Measurements from ENCODE around the gene EIF1.
"Not testable (repeated sequence)": the region's sequence is repeated elsewhere in the genome, so short reads cannot be mapped to it uniquely, and the experiment has no call there.

EIF1 gene

DNA sequence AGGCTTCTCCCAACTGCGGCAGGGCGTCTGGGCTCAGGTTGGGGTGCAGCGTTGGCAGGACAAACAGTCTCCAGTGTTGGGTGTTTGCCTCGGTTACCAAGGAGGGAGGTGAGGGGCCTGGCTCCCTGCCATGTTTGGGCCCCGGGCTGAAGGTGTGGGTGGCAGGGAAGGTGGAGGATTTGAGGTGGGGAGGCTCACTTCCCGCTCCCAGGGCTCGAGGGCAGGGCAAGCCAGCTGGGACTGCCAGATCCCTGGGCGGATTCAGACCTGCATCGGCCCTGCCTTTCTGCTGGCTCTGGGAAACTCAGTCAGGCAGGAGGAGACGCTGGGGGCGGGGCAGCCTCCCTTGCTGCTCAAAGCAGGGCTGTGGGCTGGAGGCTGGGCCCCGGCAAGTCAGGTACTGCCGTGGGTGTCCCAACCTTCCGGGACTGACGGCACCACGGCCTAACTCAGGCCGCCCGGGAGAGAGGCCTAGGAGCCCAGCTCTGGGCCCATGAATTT is 33.0 kb upstream of the EIF1 start:
- DNase-seq (ENCODE audit: low spot score), result no peak

DNA sequence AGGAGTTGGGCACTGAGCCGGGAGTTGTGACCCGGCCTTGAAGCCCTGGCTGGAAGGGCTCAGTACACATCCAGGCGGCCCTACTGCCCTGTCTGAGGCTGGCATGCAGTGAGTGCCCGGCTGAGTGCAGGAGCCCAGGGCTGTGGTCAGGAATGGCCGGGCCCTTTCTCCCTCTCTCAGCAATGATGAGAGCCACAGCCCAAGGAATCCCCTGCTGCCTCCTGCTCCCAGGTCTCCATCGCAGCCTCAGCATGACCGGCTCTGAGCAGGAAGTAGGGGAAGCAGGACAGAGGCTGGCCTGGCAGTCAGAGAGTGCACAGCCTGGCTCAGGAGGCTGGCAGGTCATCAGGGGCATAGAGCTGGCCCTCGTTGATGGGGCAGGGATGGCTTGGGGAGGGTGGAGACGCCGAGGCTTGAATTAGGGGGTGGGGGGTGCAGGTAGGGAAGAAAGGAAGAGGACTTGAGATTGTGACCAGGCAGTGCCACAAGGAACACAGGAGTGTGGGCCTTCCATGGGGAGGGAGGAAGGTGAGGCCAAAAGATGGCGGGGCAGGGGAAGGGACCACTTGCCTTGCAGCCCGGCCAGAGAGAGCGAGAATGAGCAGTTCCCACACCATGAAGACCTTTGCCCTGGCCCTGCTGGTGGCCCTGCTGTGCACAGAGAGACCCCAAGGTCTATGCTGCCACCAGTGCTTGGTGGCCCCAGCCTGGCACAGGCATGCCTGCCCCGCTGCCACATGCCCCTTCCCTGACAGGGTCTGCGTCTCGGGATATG is 32.2 kb upstream of the EIF1 start:
- DNase-seq (ENCODE audit: low spot score), result no peak

DNA sequence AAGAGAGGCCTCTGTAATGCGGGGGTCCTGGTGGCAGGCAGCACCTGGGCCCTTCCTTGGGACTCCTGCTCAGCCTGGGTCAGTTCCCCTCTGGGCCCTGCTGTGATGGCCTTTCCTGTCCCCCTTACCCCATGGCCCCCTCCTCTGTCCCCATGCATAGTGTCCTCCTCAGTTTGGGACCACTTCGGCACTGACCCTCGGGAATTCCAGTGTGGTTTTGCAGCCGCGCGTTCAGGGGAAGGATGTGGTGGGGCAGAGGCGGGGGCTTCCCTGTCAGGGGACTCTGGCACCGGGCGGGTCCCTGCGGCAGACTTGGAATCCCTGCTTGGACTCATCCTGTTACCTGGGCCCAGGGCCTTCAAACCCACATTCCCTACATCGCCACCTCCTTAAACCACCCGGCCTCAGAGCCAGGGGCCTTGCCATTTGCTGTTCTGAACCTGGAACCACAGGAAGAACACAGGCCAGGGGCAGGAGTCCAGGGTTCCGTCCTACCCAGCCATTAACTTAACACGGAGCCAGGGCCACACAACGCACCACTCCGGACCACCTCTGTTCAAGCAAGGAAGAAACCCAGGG is 31.4 kb upstream of the EIF1 start:
- no peak for DNase-seq (ENCODE audit: low spot score)

DNA sequence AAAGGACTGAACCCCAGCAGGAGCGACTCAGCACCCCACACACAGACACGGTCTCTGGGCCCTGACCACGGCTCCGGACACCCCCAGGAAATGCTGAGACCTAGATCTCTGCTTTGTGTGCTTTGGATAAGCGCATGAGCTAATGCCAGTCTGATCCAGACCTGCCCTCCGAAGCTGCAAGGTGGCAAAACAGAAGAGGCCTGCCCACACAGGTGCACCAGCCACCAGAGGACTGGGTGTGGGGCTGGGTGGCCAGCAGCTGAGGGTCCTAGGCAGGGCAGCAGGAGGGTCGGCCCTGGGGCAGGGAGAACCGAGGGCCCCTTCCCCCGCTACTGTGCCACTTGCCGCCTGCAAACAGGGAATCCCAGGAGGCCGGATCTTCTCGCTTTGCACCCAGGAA is 30.7 kb upstream of the EIF1 start:
- no peak for DNase-seq (ENCODE audit: low spot score)

DNA sequence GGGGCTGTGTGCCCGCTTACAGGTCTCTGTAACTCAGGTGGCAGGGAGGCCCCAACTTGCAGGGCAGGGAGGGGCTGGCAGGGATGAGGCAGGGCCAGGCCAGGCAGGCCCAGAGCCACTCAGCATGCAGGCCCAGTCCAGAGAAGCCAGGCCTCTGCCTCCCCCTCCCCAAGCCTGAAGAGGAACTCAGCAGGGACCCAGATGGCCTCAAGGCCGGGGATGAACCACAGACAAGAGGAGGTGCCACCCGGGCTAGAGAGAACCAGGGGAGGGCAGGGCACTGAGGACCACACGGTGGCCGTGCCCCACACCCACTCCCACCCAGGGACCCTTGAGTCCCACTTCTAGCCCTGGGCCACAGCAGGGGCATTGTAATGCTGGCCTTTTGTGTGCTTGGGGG is 29.8 kb upstream of the EIF1 start:
- no peak for DNase-seq (ENCODE audit: low spot score)

DNA sequence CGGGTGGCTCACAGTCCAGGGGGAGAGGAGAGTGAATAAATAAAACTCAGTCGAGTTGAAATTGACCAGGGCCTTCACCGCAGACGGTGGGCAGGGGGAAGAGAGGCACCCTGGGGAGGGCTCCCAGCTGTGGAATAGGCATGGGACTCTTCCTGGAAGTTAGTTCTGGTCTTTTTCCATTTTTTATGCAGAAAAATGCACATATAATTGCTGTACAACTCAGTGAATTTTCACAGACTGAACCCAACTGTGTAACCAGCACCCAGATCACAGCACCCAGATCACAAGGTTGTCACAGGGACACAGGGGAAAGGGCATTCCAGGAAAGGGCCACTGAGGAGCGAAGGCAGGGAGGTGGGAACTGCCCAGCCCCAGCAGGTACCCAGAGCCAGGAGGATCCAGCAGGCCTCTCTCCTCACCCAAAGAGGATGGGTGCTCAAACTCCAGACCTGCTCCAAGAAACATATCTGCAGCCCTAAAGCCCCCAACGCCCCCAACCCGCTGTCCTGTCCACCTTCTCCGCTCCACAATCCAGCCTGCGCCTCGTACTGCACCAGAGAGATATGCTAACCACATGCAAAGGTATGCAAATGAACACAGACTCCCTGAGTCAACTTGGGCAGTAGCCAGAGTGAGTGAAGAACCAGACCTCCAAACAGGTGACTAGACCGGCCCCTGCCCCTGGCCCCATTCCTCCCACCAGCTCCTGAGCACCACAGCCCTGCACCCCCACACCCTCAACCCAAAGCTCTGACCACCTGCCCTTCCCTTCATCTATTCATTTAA is 29.1 kb upstream of the EIF1 start:
- no peak for DNase-seq (ENCODE audit: low spot score)

DNA sequence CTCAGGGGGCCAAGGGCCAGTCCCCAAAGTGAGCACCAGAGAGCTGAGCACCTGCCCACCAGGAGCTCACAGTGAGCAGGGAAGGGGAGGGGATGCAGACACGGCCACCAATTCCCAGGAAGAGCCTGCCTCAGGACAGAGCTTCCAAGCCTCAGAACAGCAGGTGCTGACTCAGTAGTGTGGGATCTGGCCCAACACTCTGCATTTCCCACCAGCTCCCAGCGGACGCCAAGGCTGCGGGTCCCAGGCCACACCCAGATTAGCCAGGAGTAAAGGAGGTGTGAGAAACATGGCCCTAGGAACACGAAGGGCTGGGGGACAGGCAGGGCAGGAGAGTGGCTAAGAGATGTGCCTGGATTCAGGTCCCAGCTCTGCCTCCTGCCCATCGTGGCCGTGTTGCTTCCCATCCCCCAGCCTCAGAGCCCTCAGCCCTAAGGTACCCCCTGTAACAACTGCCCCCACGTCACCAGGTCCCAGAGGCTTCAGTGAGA is 28.4 kb upstream of the EIF1 start:
- no peak for DNase-seq (ENCODE audit: low spot score)

DNA sequence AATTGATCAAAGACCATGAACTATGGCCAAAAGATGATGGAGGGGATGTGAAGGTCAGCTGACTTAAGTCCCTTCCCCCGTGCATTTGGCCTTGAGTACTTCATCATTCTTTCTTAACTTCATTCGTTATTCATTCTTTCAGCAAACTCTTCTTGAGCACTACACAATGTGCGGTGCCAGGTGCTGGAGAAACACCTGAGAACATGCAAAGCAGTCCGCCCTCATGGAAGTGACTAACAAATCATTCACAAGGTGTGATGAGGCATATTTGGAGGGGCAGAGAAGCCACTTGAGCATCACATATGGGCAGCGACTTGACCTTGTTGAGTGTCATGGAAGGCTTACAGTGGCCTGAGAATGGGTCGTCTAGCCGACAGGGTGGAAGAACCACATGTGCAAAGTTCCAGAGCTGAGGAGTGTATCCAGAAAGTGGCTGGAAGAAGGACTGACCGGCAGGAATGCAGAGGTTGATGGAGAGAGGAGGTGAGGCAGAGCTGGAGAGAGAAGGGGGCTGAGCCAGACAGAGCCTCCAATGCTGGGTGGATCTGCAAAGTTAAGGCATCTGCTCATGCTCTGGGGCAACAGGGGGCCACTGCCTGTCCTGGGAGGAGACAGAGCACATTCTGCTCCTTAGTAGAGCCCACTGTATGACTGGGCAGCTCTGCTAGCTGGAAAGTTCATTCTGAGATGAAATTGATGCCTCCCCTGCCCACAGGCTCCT is 25.1 kb upstream of the EIF1 start:
- no peak for DNase-seq (ENCODE audit: low spot score)

DNA sequence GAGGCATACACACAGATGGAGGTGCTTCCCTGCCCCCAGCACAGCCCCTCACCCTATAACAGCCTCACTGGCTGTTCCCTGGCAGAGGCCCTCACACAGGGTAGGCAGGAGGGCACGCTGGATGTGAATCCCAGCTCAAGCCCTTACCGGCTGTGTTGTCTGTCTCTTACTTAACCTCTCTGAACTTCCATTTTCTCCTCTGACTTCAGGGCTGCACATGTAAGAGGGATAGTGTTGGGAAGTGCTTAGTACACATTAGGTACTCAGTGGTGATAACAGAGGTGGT is 24.6 kb upstream of the EIF1 start:
- no peak for DNase-seq (ENCODE audit: low spot score)

DNA sequence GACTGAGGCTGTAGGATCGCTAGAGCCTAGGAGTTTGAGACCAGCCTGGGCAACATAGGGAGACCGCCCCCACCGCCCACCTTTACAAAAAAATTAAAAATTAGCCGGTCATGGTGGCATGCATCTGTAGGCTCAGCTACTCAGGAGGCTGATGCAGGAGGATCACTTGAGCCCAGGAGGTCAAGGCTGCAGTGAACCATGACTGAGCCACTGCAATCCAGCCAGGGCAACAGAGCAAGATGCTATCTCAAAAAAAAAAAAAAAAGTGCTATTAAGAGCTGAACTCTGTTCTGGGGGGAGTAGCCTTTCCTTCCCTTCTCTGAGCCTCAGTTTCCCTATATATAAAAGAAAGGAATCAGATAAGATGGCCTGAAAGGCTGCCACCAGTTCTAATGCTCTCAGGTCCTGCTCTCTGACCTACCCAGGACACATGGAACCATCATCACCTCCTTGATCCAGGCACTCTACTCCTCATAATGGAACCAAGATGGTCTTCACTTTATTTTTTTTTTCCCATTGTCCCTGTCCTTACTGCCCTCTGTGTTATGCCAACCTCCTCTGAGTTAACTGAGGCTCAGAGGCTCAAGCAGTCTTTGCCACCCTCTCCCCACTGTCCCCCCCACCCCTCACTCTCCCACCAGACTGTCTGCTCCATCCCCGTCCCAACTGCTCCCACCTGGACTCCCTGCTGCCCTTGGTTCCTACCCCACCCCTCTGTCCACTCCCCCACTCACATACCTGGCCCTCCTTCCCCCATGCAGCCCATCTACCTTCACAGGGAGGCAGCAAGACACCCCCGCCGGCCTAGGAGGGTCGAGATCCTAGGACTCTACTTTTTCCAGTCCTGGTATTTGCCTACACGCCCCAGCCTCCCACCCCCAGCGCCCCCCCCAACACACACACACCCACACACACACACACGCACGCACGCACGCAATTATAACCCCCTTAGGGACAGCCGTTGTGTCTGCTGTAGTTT is 23.8 kb upstream of the EIF1 start:
- DNase-seq (ENCODE audit: low spot score), result no peak

DNA sequence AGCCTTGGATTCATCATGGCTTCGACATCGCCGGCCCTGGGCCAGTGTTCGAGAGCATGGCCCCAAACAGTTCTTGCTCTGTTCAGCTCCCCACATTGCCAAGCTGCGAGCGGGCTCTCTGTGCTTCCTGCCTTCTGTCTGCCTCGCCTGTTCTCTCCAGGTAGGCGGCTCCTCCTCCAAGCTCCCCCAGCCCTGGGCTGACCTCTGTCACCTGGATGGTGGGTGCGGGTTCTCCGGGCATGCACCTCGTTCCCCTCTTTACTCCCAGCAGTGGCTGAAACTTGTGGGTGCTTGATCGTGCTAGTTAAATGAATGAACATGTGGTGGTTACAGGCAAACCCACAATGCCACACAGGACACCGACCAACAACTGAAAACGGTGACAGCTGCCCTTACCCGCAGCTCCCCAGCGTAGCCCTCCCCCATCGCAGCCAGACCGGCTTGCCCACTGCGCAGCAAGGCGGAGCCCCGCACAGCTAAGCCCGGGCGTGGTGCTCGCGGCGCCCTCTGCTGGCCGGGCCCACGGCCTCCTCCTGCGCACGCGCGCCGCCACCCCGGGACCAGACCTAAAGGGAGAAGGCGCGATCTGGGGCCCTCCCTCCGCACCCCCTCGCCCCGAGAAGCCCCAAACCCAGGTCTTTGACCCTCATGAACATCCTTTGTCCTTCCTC is 23.0 kb upstream of the EIF1 start:
- DNase-seq (ENCODE audit: low spot score), result peak; percentile 91

DNA sequence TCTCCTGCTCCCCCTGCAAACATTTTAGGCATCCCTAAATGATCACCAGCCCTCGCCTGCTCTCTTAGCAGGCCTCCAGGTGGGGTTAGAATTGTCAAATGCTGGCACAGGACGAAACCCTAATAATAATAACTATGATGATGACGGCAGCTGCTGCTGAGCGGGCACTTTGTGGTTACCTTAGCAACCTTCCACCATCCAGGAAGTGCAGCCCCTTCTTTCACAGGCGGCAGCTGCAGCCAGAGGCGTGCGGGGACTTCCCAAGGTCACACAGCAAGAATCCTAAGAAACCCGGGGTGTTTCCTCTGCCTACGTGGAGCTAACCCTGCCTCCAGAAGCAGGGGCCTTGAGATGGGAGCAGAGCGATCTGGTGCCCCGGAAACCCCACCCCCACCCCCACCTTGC is 22.4 kb upstream of the EIF1 start:
- DNase-seq (ENCODE audit: low spot score), result peak; percentile 88

DNA sequence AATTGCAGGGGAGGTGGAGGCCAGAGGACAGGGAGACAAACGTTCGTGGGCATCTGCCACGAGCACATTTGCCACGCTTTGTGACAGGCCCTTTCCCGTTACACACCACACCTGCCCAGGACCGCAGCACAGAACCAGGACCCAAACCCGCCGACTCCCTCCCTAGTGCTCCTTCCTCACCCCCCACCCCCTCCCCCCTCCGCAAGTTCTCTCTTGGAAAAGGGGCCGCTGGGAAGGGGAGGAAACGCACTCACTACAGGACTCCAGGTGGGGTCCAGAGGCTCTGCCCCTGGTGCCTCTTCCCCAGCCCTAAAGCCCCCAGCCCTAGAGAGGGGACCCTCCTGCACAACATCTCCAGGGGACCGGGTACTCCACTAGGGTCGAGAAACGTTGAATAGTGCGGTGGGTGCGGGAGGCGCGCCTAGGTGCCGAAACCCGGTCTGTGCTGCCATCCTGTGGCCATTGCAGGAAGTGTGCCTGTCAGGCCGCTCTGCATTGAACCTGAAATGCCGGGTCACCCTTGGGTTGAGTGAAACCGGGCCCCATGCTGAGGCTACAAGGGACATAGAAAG is 21.9 kb upstream of the EIF1 start:
- peak; percentile 91 for DNase-seq (ENCODE audit: low spot score)

DNA sequence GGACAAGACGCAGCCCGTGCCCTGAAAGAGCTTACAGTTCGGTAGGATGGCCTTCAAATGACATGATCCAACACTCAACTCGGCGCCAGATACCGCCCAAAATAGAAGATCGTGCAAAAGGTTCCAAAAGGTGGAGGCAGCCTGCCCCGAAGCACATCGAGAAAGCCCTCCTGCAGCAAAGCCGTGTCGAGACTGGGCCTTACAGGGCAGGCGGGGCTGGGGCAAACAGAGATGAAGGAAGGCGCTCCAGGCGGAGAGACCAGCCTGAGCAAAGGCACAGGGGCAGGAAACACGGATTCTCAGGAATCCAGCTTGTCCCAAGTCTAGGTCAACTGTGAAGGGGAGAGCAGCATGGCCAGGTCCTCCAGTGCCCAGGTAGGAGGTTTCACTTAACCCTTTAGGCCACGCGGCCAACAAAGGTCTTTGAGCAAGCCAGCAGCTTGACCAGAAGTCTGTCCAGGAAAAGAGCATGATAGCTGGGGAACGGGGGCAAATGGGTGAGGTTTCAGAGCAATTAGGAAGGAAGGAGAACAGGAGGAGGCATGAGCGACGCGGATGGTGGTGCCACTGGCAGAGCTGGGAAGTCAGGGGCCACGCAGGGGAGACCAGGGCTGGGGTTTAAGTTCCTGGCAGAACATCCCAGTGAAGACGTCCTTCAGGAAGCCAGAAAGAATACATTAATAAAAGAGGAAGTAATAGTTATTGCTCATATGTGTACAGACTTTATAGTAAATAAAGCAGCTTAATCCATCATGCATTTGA is 21.2 kb upstream of the EIF1 start:
- DNase-seq (ENCODE audit: low spot score), result no peak

DNA sequence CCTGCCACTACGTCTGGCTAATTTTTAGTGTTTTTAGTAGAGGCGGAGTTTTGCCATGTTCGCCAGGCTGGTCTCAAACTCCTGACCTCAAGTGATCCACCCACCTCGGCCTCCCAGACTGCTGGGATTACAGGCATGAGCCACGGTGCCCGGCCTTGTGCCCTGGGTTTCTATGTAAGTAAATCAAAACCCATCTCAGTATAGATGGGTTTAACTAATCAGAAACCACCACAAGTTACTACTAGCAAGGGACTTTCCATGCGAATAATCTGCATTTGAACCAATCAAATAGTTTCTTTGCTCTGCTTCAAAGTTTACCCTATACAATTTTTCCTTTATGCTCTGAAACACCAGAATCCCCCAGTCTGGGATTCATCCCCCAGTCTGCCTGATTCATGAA is 16.5 kb upstream of the EIF1 start:
- no peak for DNase-seq (ENCODE audit: low spot score)

DNA sequence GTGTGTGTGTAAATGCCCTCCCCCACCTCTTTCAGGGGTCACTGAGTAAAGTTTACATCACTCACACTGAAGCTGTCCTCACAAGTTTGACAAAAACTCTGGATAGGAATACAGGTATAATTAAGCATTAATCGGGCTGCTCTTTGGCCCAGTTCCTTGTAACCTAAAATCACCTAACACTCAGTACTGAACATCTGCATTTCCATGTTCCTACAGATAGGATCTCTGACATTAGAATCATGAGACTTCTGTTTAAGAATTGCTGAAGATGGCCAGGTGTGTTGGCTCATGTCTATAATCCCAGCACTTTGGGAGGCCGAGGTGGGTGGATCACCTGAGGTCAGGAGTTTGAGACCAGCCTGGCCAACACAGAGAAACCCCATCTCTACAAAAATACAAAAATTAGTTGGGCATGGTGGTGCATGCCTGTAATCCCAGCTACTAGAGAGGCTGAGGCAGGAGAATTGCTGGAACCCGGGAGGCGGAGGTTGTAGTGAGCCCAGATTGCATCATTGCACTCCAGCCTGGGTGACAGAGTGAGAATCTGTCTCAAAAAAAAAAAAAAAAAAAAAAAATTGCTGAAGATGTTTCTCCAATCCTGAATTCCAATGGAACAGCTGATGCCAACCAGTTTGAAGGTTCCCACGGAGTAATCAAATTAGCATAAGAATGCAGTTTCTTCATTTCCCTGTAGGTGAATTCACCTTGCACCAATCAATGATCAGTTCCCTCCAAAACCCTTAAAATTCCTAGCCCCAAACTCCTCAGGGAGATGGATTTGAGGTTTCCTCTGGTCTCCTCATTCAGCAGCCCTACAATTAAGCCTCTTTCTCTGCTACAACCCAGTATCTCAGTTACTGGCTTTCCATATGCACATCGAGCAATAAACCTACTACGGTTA is 13.3 kb upstream of the EIF1 start:
- not testable (repeated sequence) for DNase-seq (ENCODE audit: low spot score)

DNA sequence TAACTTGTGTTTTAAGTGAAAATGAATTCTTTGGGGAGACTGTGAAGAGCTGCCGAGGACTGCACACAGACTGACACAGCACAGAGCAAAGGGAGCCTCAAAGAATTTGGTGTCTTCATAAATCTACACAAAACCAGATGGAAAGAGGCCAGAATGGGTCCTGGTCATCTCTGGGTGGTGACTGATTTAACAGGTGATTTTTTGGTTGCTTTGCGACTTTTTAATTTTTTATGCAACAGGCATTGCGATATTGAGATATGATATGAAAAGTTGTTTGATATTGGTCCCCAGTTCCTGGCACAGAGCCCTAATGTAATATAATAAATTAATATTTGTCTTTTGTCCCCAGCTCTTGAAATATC is 12.6 kb upstream of the EIF1 start:
- DNase-seq (ENCODE audit: low spot score), result no peak

DNA sequence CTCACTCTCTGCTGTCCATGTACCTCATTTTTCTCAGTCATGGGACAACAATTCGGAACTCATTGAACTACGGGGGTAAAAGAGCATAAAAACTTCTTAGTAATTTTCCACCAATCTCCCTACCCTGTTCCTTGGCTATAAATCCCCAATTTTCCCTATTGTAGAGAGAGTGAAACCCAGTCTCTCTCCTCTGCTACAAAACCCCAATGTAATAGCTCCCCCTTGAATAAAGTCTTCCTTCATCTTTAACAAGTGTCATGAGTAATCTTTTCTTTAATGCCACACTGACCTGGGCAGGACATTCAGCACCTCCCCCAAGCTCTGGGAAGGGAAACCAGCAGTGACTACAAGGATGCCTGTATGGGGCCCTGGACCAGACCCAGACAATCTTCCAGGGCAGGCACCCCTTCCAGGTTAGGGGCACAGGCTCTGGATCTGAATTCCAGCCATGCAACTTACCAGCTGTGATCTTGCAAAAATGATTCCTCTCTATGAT is 10.2 kb upstream of the EIF1 start:
- no peak for DNase-seq (ENCODE audit: low spot score)
